HG02678 (cell line): Measurements from ENCODE around the gene DNAJB4.

Experiments
- ATAC-seq: cut with Tn5 transposase; IDR thresholded peaks from one replicate; pipeline ENCODE4 v1.9.1; 2021; ENCODE audit warnings: mild to moderate bottlenecking, moderate library complexity; ENCODE audit not compliant: unreplicated experiment

DNAJB4 gene

GRCh38 chr1:78036450-78036849 is 31.7 kb downstream of the DNAJB4 start:
- no peak for ATAC-seq

- no peak for ATAC-seq
Measured at GRCh38 chr1:78038071-78038470, 33.3 kb downstream of the DNAJB4 start.

GRCh38 chr1:78038491-78038939 is 33.8 kb downstream of the DNAJB4 start:
- no peak for ATAC-seq

- no peak for ATAC-seq
Measured at GRCh38 chr1:78040484-78041089, 35.8 kb downstream of the DNAJB4 start.

- no peak for ATAC-seq
Measured at GRCh38 chr1:78043436-78043835, 38.7 kb downstream of the DNAJB4 start.

GRCh38 chr1:78044796-78045562 is 40.2 kb downstream of the DNAJB4 start:
- no peak for ATAC-seq

- no peak for ATAC-seq
Measured at GRCh38 chr1:78045563-78045925, 40.8 kb downstream of the DNAJB4 start.

GRCh38 chr1:78045926-78046778 is 41.4 kb downstream of the DNAJB4 start, which contains the start of gene GIPC2:
TSS of gene GIPC2 (plus strand) at chr1:78045966. CDS start at chr1:78046095, 129 bp downstream.
- no peak for ATAC-seq

- no peak for ATAC-seq
Measured at GRCh38 chr1:78047106-78047505, 42.4 kb downstream of the DNAJB4 start.

- ATAC-seq: no peak
Measured at GRCh38 chr1:78047631-78048030, 42.9 kb downstream of the DNAJB4 start.

- no peak for ATAC-seq
Measured at GRCh38 chr1:78048446-78048845, 43.7 kb downstream of the DNAJB4 start.

- ATAC-seq: no peak
Measured at GRCh38 chr1:78049396-78049795, 44.7 kb downstream of the DNAJB4 start.

GRCh38 chr1:78051005-78051404 is 46.3 kb downstream of the DNAJB4 start:
- ATAC-seq: no peak

- no peak for ATAC-seq
Measured at GRCh38 chr1:78052685-78053405, 48.1 kb downstream of the DNAJB4 start.

- no peak for ATAC-seq
Measured at GRCh38 chr1:78053498-78053897, 48.8 kb downstream of the DNAJB4 start.

GRCh38 chr1:78054559-78054958 is 49.8 kb downstream of the DNAJB4 start:
- no peak for ATAC-seq

- no peak for ATAC-seq
Measured at GRCh38 chr1:78054972-78055371, 50.2 kb downstream of the DNAJB4 start.

- no peak for ATAC-seq
Measured at GRCh38 chr1:78055565-78056132, 50.9 kb downstream of the DNAJB4 start.

GRCh38 chr1:78058670-78059069 is 53.9 kb downstream of the DNAJB4 start:
- ATAC-seq: no peak

- no peak for ATAC-seq
Measured at GRCh38 chr1:78060857-78061563, 56.3 kb downstream of the DNAJB4 start.
